HL-60 (cell line): Measurements from ENCODE around the gene PIK3R1.

Experiments used
- DNase-seq, 2 experiments: peaks; one replicate each; pipeline ENCODE4 v3.0.0-alpha.2; 2010 to 2020; ENCODE audit warnings: low read depth in 1 of 2, low spot score in 1 of 2
- H3K27ac ChIP-seq: fragments of 250-450 bp; sonication (Bioruptor Pico); replicated peaks from 2 replicates; pipeline ENCODE4 v1.5.1; 2020; ENCODE audit warnings: mild to moderate bottlenecking, moderate library complexity
- H3K27me3 ChIP-seq: fragments of 250-450 bp; sonication (Bioruptor Pico); 2 replicates; pipeline ENCODE4 v1.5.1; 2021; ENCODE audit warnings: mild to moderate bottlenecking, moderate library complexity; ENCODE audit not compliant: insufficient read depth, poor library complexity, severe bottlenecking
- H3K4me3 ChIP-seq: replicated peaks from 2 replicates; pipeline ENCODE4 v1.5.1; 2011; ENCODE audit warnings: mild to moderate bottlenecking, control low read depth, low read length; ENCODE audit not compliant: insufficient read depth
- GABPA ChIP-seq: IDR thresholded peaks from 2 replicates; pipeline ENCODE4 v1.6.1; 2012; ENCODE audit warnings: low read depth
- POLR2AphosphoS5 ChIP-seq: IDR thresholded peaks from 2 replicates; pipeline ENCODE4 v1.6.1; 2012; ENCODE audit warnings: low read depth
- SPI1 ChIP-seq: IDR thresholded peaks from 2 replicates; pipeline ENCODE4 v1.6.1; 2012; ENCODE audit warnings: low read depth, mild to moderate bottlenecking, borderline replicate concordance
- TF ChIP-seq, protein P1 (sequence below): IDR thresholded peaks from one replicate; pipeline ENCODE4 v1.5.1; 2011; ENCODE audit warnings: low read length, control low read depth, inconsistent platforms; ENCODE audit not compliant: insufficient read depth
- TF ChIP-seq, protein P2 (sequence below): IDR thresholded peaks from 2 replicates; pipeline ENCODE4 v1.6.1; 2012; ENCODE audit warnings: low read depth; ENCODE audit not compliant: insufficient replicate concordance

The PIK3R1 gene

DNA sequence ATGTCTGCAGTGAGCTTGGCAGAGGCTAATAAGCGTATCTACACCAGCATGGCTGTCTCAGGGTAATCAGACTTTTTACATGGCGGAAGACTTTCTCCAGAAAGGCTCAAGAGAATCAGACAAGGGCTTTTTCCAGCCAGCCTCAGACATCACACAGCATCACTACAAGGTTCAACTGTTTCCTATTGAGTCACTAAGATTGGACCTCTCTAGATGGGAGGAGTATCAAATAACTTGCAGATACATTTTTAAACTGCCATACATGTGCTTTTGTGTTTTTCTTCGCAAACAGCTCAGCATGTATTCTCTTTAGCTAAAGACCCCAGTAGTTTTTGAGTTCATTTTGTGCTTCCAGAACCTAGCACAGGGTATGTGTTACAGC lies 22.9 kb upstream of the PIK3R1 start:
- Histone ChIP-seq H3K4me3 (no peak overlapping the region), H3K27me3 (no peaks in the 10 kb centered on the region), H3K27ac (no peak overlapping the region)
- TF ChIP-seq, protein P1, sequence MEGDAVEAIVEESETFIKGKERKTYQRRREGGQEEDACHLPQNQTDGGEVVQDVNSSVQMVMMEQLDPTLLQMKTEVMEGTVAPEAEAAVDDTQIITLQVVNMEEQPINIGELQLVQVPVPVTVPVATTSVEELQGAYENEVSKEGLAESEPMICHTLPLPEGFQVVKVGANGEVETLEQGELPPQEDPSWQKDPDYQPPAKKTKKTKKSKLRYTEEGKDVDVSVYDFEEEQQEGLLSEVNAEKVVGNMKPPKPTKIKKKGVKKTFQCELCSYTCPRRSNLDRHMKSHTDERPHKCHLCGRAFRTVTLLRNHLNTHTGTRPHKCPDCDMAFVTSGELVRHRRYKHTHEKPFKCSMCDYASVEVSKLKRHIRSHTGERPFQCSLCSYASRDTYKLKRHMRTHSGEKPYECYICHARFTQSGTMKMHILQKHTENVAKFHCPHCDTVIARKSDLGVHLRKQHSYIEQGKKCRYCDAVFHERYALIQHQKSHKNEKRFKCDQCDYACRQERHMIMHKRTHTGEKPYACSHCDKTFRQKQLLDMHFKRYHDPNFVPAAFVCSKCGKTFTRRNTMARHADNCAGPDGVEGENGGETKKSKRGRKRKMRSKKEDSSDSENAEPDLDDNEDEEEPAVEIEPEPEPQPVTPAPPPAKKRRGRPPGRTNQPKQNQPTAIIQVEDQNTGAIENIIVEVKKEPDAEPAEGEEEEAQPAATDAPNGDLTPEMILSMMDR = no peak
- TF ChIP-seq SPI1 (no peak), GABPA (no peak), POLR2AphosphoS5 (no peak)
- TF ChIP-seq, protein P2, sequence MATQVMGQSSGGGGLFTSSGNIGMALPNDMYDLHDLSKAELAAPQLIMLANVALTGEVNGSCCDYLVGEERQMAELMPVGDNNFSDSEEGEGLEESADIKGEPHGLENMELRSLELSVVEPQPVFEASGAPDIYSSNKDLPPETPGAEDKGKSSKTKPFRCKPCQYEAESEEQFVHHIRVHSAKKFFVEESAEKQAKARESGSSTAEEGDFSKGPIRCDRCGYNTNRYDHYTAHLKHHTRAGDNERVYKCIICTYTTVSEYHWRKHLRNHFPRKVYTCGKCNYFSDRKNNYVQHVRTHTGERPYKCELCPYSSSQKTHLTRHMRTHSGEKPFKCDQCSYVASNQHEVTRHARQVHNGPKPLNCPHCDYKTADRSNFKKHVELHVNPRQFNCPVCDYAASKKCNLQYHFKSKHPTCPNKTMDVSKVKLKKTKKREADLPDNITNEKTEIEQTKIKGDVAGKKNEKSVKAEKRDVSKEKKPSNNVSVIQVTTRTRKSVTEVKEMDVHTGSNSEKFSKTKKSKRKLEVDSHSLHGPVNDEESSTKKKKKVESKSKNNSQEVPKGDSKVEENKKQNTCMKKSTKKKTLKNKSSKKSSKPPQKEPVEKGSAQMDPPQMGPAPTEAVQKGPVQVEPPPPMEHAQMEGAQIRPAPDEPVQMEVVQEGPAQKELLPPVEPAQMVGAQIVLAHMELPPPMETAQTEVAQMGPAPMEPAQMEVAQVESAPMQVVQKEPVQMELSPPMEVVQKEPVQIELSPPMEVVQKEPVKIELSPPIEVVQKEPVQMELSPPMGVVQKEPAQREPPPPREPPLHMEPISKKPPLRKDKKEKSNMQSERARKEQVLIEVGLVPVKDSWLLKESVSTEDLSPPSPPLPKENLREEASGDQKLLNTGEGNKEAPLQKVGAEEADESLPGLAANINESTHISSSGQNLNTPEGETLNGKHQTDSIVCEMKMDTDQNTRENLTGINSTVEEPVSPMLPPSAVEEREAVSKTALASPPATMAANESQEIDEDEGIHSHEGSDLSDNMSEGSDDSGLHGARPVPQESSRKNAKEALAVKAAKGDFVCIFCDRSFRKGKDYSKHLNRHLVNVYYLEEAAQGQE = no peak
- no peak for DNase-seq

DNA sequence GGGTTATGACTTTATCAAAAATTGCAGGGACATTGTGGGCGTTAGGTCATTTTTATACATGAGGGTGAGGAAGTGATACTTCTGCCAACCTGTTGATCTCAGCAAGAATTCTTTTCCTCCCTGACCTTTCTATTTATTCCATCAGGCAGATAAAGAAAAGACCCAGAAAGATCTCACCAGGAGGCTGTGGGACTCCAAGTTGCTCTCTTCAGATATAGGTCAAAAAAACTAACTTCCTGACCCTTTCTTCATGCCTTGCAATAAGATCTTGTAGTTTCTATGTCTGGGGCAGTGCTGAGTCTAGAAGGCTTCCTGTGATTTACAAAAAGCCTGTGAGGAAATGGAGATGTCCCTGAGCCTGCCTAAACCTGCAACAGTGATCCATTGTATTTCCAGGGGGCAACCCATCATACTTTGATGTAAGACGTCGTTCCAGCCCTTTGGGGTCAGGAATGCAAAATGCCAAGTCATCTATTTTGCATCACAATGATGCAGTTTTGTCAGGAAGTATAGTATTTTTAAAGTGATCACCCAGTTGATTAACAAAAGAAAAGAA lies 22.0 kb upstream of the PIK3R1 start:
- Histone ChIP-seq H3K27me3 (no peaks in the 10 kb centered on the region), H3K4me3 (no peak overlapping the region), H3K27ac (no peak overlapping the region)
- no peak for DNase-seq
- TF ChIP-seq GABPA (no peak), SPI1 (no peak), POLR2AphosphoS5 (no peak)
- TF ChIP-seq, protein P1 = no peak
- TF ChIP-seq, protein P2 = no peak

DNA sequence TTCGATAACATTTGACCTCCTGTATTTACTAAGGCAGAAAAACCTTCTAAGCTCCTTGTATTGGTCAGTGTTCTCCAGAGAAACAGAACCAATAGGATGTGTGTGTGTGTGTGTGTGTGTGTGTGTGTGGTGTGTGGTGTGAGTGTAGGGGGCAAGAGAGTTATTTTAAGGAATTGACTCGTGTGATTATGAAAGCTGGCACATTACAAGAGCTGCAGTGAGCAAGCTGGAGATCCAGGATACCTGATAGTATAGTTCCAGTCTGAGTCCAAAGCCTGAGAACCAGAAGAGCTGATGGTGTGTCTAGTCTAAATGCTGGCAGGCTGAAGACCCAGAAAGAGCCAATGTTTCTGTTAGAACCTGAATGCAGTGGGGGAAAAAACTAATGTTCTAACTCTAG lies 21.2 kb upstream of the PIK3R1 start:
- TF ChIP-seq GABPA (no peak), SPI1 (no peak), POLR2AphosphoS5 (no peak)
- TF ChIP-seq, protein P2 = no peak
- TF ChIP-seq, protein P1 = no peak
- no peak for DNase-seq
- Histone ChIP-seq H3K27ac (no peak overlapping the region), H3K4me3 (no peak overlapping the region), H3K27me3 (no peaks in the 10 kb centered on the region)
